ENCODE results near the gene AP1G2.
"Not testable (repeated sequence)": the region's sequence is repeated elsewhere in the genome, so short reads cannot be mapped to it uniquely, and the experiment has no call there.

AP1G2 gene

GRCh38 chr14:23539248-23540140, 28.1 kb downstream of the AP1G2 start:
- DNase-seq (ENCODE audit: low spot score): peak; percentile 82

- peak; percentile 85 for DNase-seq (ENCODE audit: low spot score)
Measured at GRCh38 chr14:23538785-23539184, 28.8 kb downstream of the AP1G2 start.

GRCh38 chr14:23538050-23538718, 29.4 kb downstream of the AP1G2 start:
- DNase-seq (ENCODE audit: low spot score): no peak

- DNase-seq (ENCODE audit: low spot score): no peak
Measured at GRCh38 chr14:23537351-23538049, 30.1 kb downstream of the AP1G2 start.

- DNase-seq (ENCODE audit: low spot score): not testable (repeated sequence)
Measured at GRCh38 chr14:23536906-23537305, 30.7 kb downstream of the AP1G2 start.

- no peak for DNase-seq (ENCODE audit: low spot score)
Measured at GRCh38 chr14:23536494-23536893, 31.1 kb downstream of the AP1G2 start.

- no peak for DNase-seq (ENCODE audit: low spot score)
Measured at GRCh38 chr14:23535943-23536342, 31.6 kb downstream of the AP1G2 start.

- no peak for DNase-seq (ENCODE audit: low spot score)
Measured at GRCh38 chr14:23533652-23534435, 33.7 kb downstream of the AP1G2 start.

- no peak for DNase-seq (ENCODE audit: low spot score)
Measured at GRCh38 chr14:23532658-23533057, 34.9 kb downstream of the AP1G2 start.

- DNase-seq (ENCODE audit: low spot score): no peak
Measured at GRCh38 chr14:23531391-23531790, 36.2 kb downstream of the AP1G2 start.

GRCh38 chr14:23530375-23531055, 37.1 kb downstream of the AP1G2 start:
- DNase-seq (ENCODE audit: low spot score): no peak

GRCh38 chr14:23529016-23529415, 38.6 kb downstream of the AP1G2 start:
- DNase-seq (ENCODE audit: low spot score): no peak

- no peak for DNase-seq (ENCODE audit: low spot score)
Measured at GRCh38 chr14:23528555-23528954, 39.0 kb downstream of the AP1G2 start.

GRCh38 chr14:23525611-23526010, 42.0 kb downstream of the AP1G2 start:
- no peak for DNase-seq (ENCODE audit: low spot score)

GRCh38 chr14:23524954-23525353, 42.6 kb downstream of the AP1G2 start:
- no peak for DNase-seq (ENCODE audit: low spot score)

- no peak for DNase-seq (ENCODE audit: low spot score)
Measured at GRCh38 chr14:23523229-23524016, 44.2 kb downstream of the AP1G2 start.

- DNase-seq (ENCODE audit: low spot score): no peak
Measured at GRCh38 chr14:23522643-23523198, 44.9 kb downstream of the AP1G2 start.

- no peak for DNase-seq (ENCODE audit: low spot score)
Measured at GRCh38 chr14:23521785-23522640, 45.6 kb downstream of the AP1G2 start.
